DOHH2 (cell line): ENCODE results near the gene PGAP3.

ENCODE experiments used
- CTCF ChIP-seq: fragments of 200-600 bp; sonication (generic); IDR thresholded peaks from one replicate; pipeline ENCODE4 v1.5.1; 2014; ENCODE audit warnings: antibody characterized with exemption, mild to moderate bottlenecking, low read depth, low read length; ENCODE audit not compliant: poor library complexity, severe bottlenecking
- EZH2phosphoT487 ChIP-seq: fragments of 200-600 bp; sonication (generic); IDR thresholded peaks from 2 replicates; pipeline ENCODE4 v1.6.1; 2017; ENCODE audit warnings: borderline replicate concordance, mild to moderate bottlenecking, antibody characterized with exemption, low read length, moderate library complexity, mixed read lengths

- no peak for TF ChIP-seq CTCF
- no peak for TF ChIP-seq EZH2phosphoT487
Measured at GRCh38 chr17:39660397-39661385, 27.2 kb downstream of the PGAP3 start.
